Testis (tissue), 2 donors: ENCODE measurements around the gene CROCC.

ENCODE experiments used
- CTCF ChIP-seq, 3 experiments: fragments of 450-650 bp in 2 of 3; fragments of 200-600 bp in 1 of 3; sonication (generic) in 1 of 3; IDR thresholded peaks; one replicate each; pipeline ENCODE4 v1.5.1; 2016 to 2019; ENCODE audit warnings: antibody characterized with exemption in 3 of 3, mild to moderate bottlenecking in 2 of 3, moderate library complexity in 1 of 3
- POLR2A ChIP-seq: fragments of 450-650 bp; IDR thresholded peaks from one replicate; pipeline ENCODE4 v1.6.1; 2017; ENCODE audit warnings: antibody characterized with exemption, mild to moderate bottlenecking, moderate library complexity

- no peak for TF ChIP-seq CTCF (IDR thresholded peaks at IDR 0.05)
- TF ChIP-seq POLR2A, result no peak
These were observed 83.6 kb downstream of the CROCC start for GRCh38 chr1:17005365-17005740.
